MCF 10A (cell line): ENCODE results near the gene IL1RAPL2. TPM values are rescaled to one million over a fixed set of nuclear protein-coding genes. Genes with fewer than 3 reads are reported as not detected.
"Not testable (repeated sequence)": the region's sequence is repeated elsewhere in the genome, so short reads cannot be mapped to it uniquely, and the experiment has no call there.

ENCODE experiments used
- BruUV-seq: library from RNA; stranded (reverse); fragments of 400-500 nt; replicated peaks from 2 replicates; lab custom pipeline; 2021; lab: Mats Ljungman, UMichigan
- CTCF ChIA-PET: fragments of 300-600 bp; sonication (Branson Sonifier 250); formaldehyde crosslinking; extraction: SDS; loops from one replicate; lab custom pipeline; 2021; ENCODE audit warnings: antibody characterized with exemption, inconsistent platforms; lab: Yijun Ruan, JAX
- POLR2A ChIA-PET: fragments of 300-600, 350-650 bp; sonication (Branson Sonifier 250); formaldehyde crosslinking; extraction: SDS; loops from one replicate; lab custom pipeline; 2020; ENCODE audit warnings: antibody characterized with exemption, inconsistent platforms; lab: Yijun Ruan, JAX
- DNase-seq: peaks from one replicate; pipeline ENCODE4 v3.0.0-alpha.2; 2018; ENCODE audit not compliant: unreplicated experiment
- H3K27ac Mint-ChIP-seq: one replicate; pipeline ENCODE4 v1.8.0; 2022; ENCODE audit warnings: mild to moderate bottlenecking, low read depth, mixed read lengths; ENCODE audit not compliant: unreplicated experiment
- H3K27me3 Mint-ChIP-seq: one replicate; pipeline ENCODE4 v1.8.0; 2022; ENCODE audit warnings: mixed read lengths; ENCODE audit not compliant: insufficient read depth, unreplicated experiment
- H3K36me3 Mint-ChIP-seq: one replicate; pipeline ENCODE4 v1.8.0; 2022; ENCODE audit warnings: mild to moderate bottlenecking, moderate library complexity, mixed read lengths; ENCODE audit not compliant: insufficient read depth, unreplicated experiment
- H3K4me1 Mint-ChIP-seq: one replicate; pipeline ENCODE4 v1.8.0; 2022; ENCODE audit warnings: mixed read lengths; ENCODE audit not compliant: insufficient read depth, unreplicated experiment
- H3K4me3 Mint-ChIP-seq: one replicate; pipeline ENCODE4 v1.8.0; 2022; ENCODE audit warnings: mild to moderate bottlenecking, moderate library complexity, mixed read lengths; ENCODE audit not compliant: unreplicated experiment
- H3K9me3 Mint-ChIP-seq: one replicate; pipeline ENCODE4 v1.8.0; 2022; ENCODE audit warnings: mixed read lengths; ENCODE audit not compliant: unreplicated experiment
- intact Hi-C: fragments of 100-400 bp; cut with micrococcal nuclease; formaldehyde crosslinking; loops from 2 replicates; pipeline ENCODE4 v1.14.1; 2022
- total RNA-seq: library from RNA; stranded (reverse); gene quantifications from 2 replicates; pipeline ENCODE4 v1.2.3, GENCODE V29; 2022
- TF ChIP-seq, protein P1 (sequence below): fragments of 200-600 bp; IDR thresholded peaks from one replicate; pipeline ENCODE4 v1.8.0; 2022; ENCODE audit warnings: antibody characterized with exemption, mild to moderate bottlenecking; ENCODE audit not compliant: unreplicated experiment

IL1RAPL2 gene
- total RNA-seq, 1 experiment from 2014 or later = 4.4 TPM

DNA sequence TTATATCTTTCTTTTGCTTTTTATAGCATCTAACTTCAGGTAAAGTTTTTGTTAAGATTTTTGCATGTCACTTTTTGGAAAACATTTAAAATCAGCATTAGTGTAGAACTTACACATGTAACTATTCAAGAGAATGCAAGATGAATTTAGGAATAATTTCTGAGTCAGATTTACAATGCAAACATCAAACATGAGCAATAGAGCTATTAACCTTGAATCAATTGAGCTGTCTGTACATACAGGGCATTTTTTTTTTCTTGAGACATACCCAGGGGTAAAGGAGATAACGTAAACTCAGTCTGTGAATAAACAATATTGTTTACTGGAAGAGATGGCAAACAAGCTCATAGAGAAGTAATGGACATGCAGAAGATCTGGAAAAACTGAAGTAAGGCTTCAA, 311.5 kb downstream of the IL1RAPL2 start:
- Mint-ChIP-seq H3K27ac (no peak overlapping the region), H3K4me3 (no peak overlapping the region), H3K9me3 (no peaks in the 10 kb centered on the region), H3K27me3 (peaks cover 49% of the 10 kb centered on the region), H3K36me3 (no peaks in the 10 kb centered on the region), H3K4me1 (no peaks in the 10 kb centered on the region)
- intact Hi-C loops = no loop called here
- TF ChIP-seq, protein P1, sequence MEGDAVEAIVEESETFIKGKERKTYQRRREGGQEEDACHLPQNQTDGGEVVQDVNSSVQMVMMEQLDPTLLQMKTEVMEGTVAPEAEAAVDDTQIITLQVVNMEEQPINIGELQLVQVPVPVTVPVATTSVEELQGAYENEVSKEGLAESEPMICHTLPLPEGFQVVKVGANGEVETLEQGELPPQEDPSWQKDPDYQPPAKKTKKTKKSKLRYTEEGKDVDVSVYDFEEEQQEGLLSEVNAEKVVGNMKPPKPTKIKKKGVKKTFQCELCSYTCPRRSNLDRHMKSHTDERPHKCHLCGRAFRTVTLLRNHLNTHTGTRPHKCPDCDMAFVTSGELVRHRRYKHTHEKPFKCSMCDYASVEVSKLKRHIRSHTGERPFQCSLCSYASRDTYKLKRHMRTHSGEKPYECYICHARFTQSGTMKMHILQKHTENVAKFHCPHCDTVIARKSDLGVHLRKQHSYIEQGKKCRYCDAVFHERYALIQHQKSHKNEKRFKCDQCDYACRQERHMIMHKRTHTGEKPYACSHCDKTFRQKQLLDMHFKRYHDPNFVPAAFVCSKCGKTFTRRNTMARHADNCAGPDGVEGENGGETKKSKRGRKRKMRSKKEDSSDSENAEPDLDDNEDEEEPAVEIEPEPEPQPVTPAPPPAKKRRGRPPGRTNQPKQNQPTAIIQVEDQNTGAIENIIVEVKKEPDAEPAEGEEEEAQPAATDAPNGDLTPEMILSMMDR = no peak
- no TSS peak for BruUV-seq
- DNase-seq = no peak
- CTCF ChIA-PET = no interaction called here
- POLR2A ChIA-PET = no interaction called here

DNA sequence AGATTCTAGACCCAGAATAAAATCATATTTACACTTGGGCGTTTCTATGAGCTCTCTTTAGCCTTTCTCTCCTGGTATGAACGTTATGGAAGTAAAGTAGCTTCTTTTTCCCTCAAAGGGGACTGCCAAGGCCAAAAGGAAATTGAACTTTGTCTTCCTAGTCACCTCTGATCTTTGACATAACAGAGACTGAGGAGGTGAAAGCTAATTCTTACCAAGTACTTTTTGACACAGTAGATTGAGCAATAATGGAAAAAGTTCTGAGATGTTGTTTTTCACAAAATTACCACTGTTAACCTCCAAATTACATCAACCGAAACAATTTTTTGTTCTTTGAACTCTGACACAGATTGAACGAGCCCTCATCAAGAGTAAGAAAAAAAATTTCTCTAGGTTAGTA, 336.1 kb downstream of the IL1RAPL2 start:
- no peak for DNase-seq
- no TSS peak for BruUV-seq
- intact Hi-C loops = no loop called here
- peaks cover 28% of the 10 kb centered on the region for H3K27me3 Mint-ChIP-seq
- H3K4me1 Mint-ChIP-seq = no peaks in the 10 kb centered on the region
- no peaks in the 10 kb centered on the region for H3K9me3 Mint-ChIP-seq
- H3K36me3 Mint-ChIP-seq = no peaks in the 10 kb centered on the region
- POLR2A ChIA-PET = interaction anchor here (0.5 kb wide), 1 partner anchor 265 kb away, joined by 4 read pairs; no protein-coding TSS in a partner anchor
- no peak overlapping the region for H3K4me3 Mint-ChIP-seq
- CTCF ChIA-PET = interaction anchor here (0.6 to 1.1 kb wide), 2 partner anchors 12 to 14 kb away, joined by 3 to 5 read pairs; no protein-coding TSS in a partner anchor
- TF ChIP-seq, protein P1 = no peak
- H3K27ac Mint-ChIP-seq = no peak overlapping the region

DNA sequence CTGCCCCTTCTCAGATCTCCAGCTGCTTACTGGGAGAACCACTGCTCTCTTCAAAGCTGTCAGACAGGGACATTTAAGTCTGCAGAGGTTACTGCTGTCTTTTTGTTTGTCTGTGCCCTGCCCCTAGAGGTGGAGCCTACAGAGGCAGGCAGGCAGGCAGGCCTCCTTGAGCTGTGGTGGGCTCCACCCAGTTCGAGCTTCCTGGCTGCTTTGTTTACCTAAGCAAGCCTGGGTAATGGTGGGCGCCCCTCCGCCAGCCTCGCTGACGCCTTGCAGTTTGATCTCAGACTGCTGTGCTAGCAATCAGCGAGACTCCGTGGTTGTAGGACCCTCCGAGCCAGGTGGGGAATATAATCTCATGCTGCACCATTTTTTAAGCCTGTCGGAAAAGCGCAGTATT, 343.7 kb downstream of the IL1RAPL2 start:
- BruUV-seq, H3K9me3 Mint-ChIP-seq, H3K27ac Mint-ChIP-seq, intact Hi-C loops, DNase-seq, H3K36me3 Mint-ChIP-seq, H3K4me1 Mint-ChIP-seq: not testable (repeated sequence)
- POLR2A ChIA-PET = interaction anchor here (0.6 to 0.7 kb wide), 2 partner anchors 187 to 613 kb away, joined by 3 read pairs; no protein-coding TSS in a partner anchor
- CTCF ChIA-PET = interaction anchor here (1.5 to 2.2 kb wide), 2 partner anchors 13 to 280 kb away, joined by 7 to 11 read pairs; no protein-coding TSS in a partner anchor
- Mint-ChIP-seq H3K4me3 (peak overlapping the region; percentile 50), H3K27me3 (peaks cover 36% of the 10 kb centered on the region)

DNA sequence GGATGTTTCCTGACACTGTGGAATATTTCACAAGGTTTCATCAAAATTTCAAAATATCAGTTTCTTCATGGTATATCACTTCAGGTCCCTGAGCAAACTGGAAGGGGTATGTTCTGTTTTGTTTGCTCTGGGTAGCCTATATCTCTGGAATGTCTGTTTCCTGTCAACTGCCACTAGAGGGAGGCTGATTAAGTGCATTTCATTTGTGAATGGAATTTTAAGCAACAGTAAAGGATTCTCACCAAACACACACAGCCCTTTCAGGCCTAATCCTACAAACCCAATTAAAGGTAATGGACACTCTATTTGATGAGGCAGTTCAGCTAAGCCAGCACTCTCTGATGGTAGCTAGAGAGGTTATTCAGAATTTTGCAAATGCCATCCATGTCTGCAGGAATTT, 347.3 kb downstream of the IL1RAPL2 start:
- POLR2A ChIA-PET = interaction anchor here (0.7 kb wide), 1 partner anchor 206 kb away, joined by 3 read pairs; no protein-coding TSS in a partner anchor
- no peak overlapping the region for H3K4me3 Mint-ChIP-seq
- H3K9me3 Mint-ChIP-seq = peaks cover 7% of the 10 kb centered on the region
- intact Hi-C loops = no loop called here
- H3K27me3 Mint-ChIP-seq = peaks cover 31% of the 10 kb centered on the region
- H3K4me1 Mint-ChIP-seq = no peaks in the 10 kb centered on the region
- CTCF ChIA-PET = interaction anchor here (0.8 to 1.4 kb wide), 12 partner anchors 10 to 598 kb away, joined by 3 to 7 read pairs (median 3); no protein-coding TSS in a partner anchor
- no peaks in the 10 kb centered on the region for H3K36me3 Mint-ChIP-seq
- no TSS peak for BruUV-seq
- H3K27ac Mint-ChIP-seq = no peak overlapping the region
- TF ChIP-seq, protein P1 = peak; percentile 51
- peak; percentile 33 for DNase-seq

DNA sequence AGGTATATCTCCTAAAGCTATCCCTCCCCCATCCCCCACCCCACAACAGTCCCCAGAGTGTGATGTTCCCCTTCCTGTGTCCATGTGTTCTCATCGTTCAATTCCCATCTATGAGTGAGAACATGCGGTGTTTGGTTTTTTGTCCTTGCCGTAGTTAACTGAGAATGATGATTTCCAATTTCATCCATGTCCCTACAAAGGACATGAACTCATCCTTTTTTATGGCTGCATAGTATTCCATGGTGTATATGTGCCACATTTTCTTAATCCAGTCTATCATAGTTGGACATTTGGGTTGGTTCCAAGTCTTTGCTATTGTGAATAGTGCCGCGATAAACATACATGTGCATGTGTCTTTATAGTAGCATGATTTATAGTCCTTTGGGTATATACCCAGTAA, 348.7 kb downstream of the IL1RAPL2 start:
- CTCF ChIA-PET, H3K9me3 Mint-ChIP-seq, H3K36me3 Mint-ChIP-seq, H3K4me3 Mint-ChIP-seq, POLR2A ChIA-PET, BruUV-seq, H3K4me1 Mint-ChIP-seq, H3K27ac Mint-ChIP-seq, intact Hi-C loops, DNase-seq: not testable (repeated sequence)
- H3K27me3 Mint-ChIP-seq = peaks cover 20% of the 10 kb centered on the region
